HG03108 (cell line): ENCODE results near the gene LPIN3.

Source experiments
- ATAC-seq: cut with Tn5 transposase; IDR thresholded peaks from one replicate; pipeline ENCODE4 v1.9.1; 2021; ENCODE audit warnings: moderate library complexity; ENCODE audit not compliant: unreplicated experiment

LPIN3 gene

GRCh38 chr20:41318271-41318649, 22.4 kb upstream of the LPIN3 start:
- no peak for ATAC-seq

- no peak for ATAC-seq
Measured at GRCh38 chr20:41320441-41320840, 20.2 kb upstream of the LPIN3 start.

- no peak for ATAC-seq
Measured at GRCh38 chr20:41320976-41321375, 19.6 kb upstream of the LPIN3 start.

- ATAC-seq = no peak
Measured at GRCh38 chr20:41327178-41327577, 13.4 kb upstream of the LPIN3 start.

GRCh38 chr20:41329435-41330342, 10.9 kb upstream of the LPIN3 start:
- peak; percentile 74 for ATAC-seq

- ATAC-seq = no peak
Measured at GRCh38 chr20:41330343-41330720, 10.3 kb upstream of the LPIN3 start.

GRCh38 chr20:41330941-41331340, 9.7 kb upstream of the LPIN3 start:
- ATAC-seq = no peak

GRCh38 chr20:41331731-41332130, 8.9 kb upstream of the LPIN3 start:
- no peak for ATAC-seq

- no peak for ATAC-seq
Measured at GRCh38 chr20:41334036-41334435, 6.6 kb upstream of the LPIN3 start.

- ATAC-seq = no peak
Measured at GRCh38 chr20:41334443-41335421, 5.9 kb upstream of the LPIN3 start.

- ATAC-seq = no peak
Measured at GRCh38 chr20:41335591-41335990, 5.0 kb upstream of the LPIN3 start.

GRCh38 chr20:41336711-41337492, 3.7 kb upstream of the LPIN3 start:
- no peak for ATAC-seq

GRCh38 chr20:41339957-41340326, 679 bp upstream of the LPIN3 start:
- no peak for ATAC-seq

- no peak for ATAC-seq
Measured at GRCh38 chr20:41342474-41343464, 2.1 kb downstream of the LPIN3 start.

GRCh38 chr20:41344477-41344876, 3.9 kb downstream of the LPIN3 start:
- no peak for ATAC-seq

GRCh38 chr20:41344938-41345728, 4.5 kb downstream of the LPIN3 start:
- no peak for ATAC-seq

- ATAC-seq = no peak
Measured at GRCh38 chr20:41345729-41346067, 5.1 kb downstream of the LPIN3 start.

- no peak for ATAC-seq
Measured at GRCh38 chr20:41347523-41348429, 7.2 kb downstream of the LPIN3 start.
